Ectodermal cell (in vitro differentiated cells): ENCODE data around the gene FLOT1.
"Not testable (repeated sequence)": the region's sequence is repeated elsewhere in the genome, so short reads cannot be mapped to it uniquely, and the experiment has no call there.

Experiments
- H3K27ac ChIP-seq: 2 replicates; pipeline ENCODE4 v1.7.0; 2013; ENCODE audit warnings: mild to moderate bottlenecking, low read depth, low read length; ENCODE audit not compliant: insufficient read depth, poor library complexity, severe bottlenecking
- H3K27me3 ChIP-seq: 2 replicates; pipeline ENCODE4 v1.7.0; 2013; ENCODE audit warnings: mild to moderate bottlenecking, low read length; ENCODE audit not compliant: insufficient read depth, control insufficient read depth, poor library complexity, severe bottlenecking
- H3K36me3 ChIP-seq: one replicate; pipeline ENCODE4 v1.7.0; 2013; ENCODE audit warnings: low read length; ENCODE audit not compliant: control insufficient read depth, insufficient read depth
- H3K4me1 ChIP-seq: one replicate; pipeline ENCODE4 v1.7.0; 2013; ENCODE audit warnings: low read length; ENCODE audit not compliant: control insufficient read depth, insufficient read depth
- H3K4me3 ChIP-seq: 2 replicates; pipeline ENCODE4 v1.7.0; 2013; ENCODE audit warnings: low read depth, low read length, control low read depth; ENCODE audit not compliant: insufficient read depth
- H3K9me3 ChIP-seq: 2 replicates; pipeline ENCODE4 v1.7.0; 2013; ENCODE audit warnings: mild to moderate bottlenecking, low read length, moderate library complexity; ENCODE audit not compliant: control insufficient read depth
- WGBS, 2 experiments: methylation state at CpG; one replicate each; pipeline ENCODE4 v1.1.7; 2013; ENCODE audit warnings: missing lambda C conversion rate in 2 of 2; 5-methylcytosine and 5-hydroxymethylcytosine counted together

The FLOT1 gene

GRCh38 chr6:30722280-30723112 lies 20.0 kb downstream of the FLOT1 start:
- H3K9me3 ChIP-seq = no peaks in the 10 kb centered on the region
- H3K27ac ChIP-seq = peak overlapping the region; percentile 22
- peaks cover 20% of the 10 kb centered on the region for H3K4me1 ChIP-seq
- WGBS, 2 experiments = 23 to 26% methylated on average over 27 of the region's 27 CpGs
- no peaks in the 10 kb centered on the region for H3K27me3 ChIP-seq
- peaks cover 25% of the 10 kb centered on the region for H3K36me3 ChIP-seq
- H3K4me3 ChIP-seq = peak overlapping the region; percentile 100

- Histone ChIP-seq H3K36me3 (peaks cover 25% of the 10 kb centered on the region), H3K4me1 (peaks cover 20% of the 10 kb centered on the region), H3K4me3 (peak overlapping the region; percentile 100)
- not testable (repeated sequence) for H3K27ac ChIP-seq, H3K27me3 ChIP-seq, H3K9me3 ChIP-seq
- 5 to 6% methylated on average over 10 of the region's 10 CpGs for WGBS, 2 experiments
These were observed 20.5 kb downstream of the FLOT1 start for GRCh38 chr6:30722025-30722279.

GRCh38 chr6:30721198-30722024 lies 21.1 kb downstream of the FLOT1 start:
- Histone ChIP-seq H3K36me3 (peaks cover 25% of the 10 kb centered on the region), H3K9me3 (no peaks in the 10 kb centered on the region), H3K4me3 (peak overlapping the region; percentile 100), H3K4me1 (peaks cover 23% of the 10 kb centered on the region), H3K27ac (peak overlapping the region; percentile 98), H3K27me3 (no peaks in the 10 kb centered on the region)
- 0 to 1% methylated on average over 71 of the region's 71 CpGs for WGBS, 2 experiments

- 0 to 1% methylated on average over 29 of the region's 29 CpGs for WGBS, 2 experiments
- Histone ChIP-seq H3K9me3 (no peaks in the 10 kb centered on the region), H3K4me3 (peak overlapping the region; percentile 100), H3K36me3 (peaks cover 25% of the 10 kb centered on the region), H3K4me1 (peaks cover 25% of the 10 kb centered on the region), H3K27me3 (no peaks in the 10 kb centered on the region), H3K27ac (peak overlapping the region; percentile 98)
These were observed 21.7 kb downstream of the FLOT1 start for GRCh38 chr6:30720738-30721197.

- peak within 1 kb of the TSS; percentile 98 for H3K27ac ChIP-seq
- H3K27me3 ChIP-seq = no peaks in the 10 kb centered on the region
- WGBS, 2 experiments = 0% methylated on average over 37 to 38 of the region's 38 CpGs
- H3K9me3 ChIP-seq = no peaks in the 10 kb centered on the region
- H3K4me3 ChIP-seq = peak within 1 kb of the TSS; percentile 100
- H3K4me1 ChIP-seq = peaks cover 25% of the 10 kb centered on the region
- peaks cover 23% of the 10 kb centered on the region for H3K36me3 ChIP-seq
These were observed 22.4 kb downstream of the FLOT1 start, which contains the start of gene TUBB for GRCh38 chr6:30719791-30720737. Gene TUBB (plus strand): TSS chr6:30720352. CDS start chr6:30720507, 155 bp downstream.

GRCh38 chr6:30719356-30719755 lies 23.1 kb downstream of the FLOT1 start:
- 4 to 5% methylated on average over 8 of the region's 8 CpGs for WGBS, 2 experiments
- no peaks in the 10 kb centered on the region for H3K9me3 ChIP-seq
- H3K4me3 ChIP-seq = peak overlapping the region; percentile 100
- H3K4me1 ChIP-seq = peaks cover 25% of the 10 kb centered on the region
- H3K27ac ChIP-seq = peak overlapping the region; percentile 93
- H3K36me3 ChIP-seq = peaks cover 20% of the 10 kb centered on the region
- H3K27me3 ChIP-seq = no peaks in the 10 kb centered on the region

GRCh38 chr6:30717845-30718720 lies 24.4 kb downstream of the FLOT1 start:
- Histone ChIP-seq H3K36me3 (peaks cover 21% of the 10 kb centered on the region), H3K4me3 (peak overlapping the region; percentile 80)
- WGBS, 2 experiments = 86 to 88% methylated on average over 35 to 36 of the region's 37 CpGs

GRCh38 chr6:30717129-30717844 lies 25.2 kb downstream of the FLOT1 start, which contains the start of gene MDC1:
Gene MDC1 (minus strand): TSS chr6:30717281. CDS start chr6:30715175, 2,106 bp downstream.
- peak within 1 kb of the TSS; percentile 92 for H3K27ac ChIP-seq
- H3K27me3 ChIP-seq = no peaks in the 10 kb centered on the region
- H3K9me3 ChIP-seq = no peaks in the 10 kb centered on the region
- peaks cover 13% of the 10 kb centered on the region for H3K4me1 ChIP-seq
- peak within 1 kb of the TSS; percentile 80 for H3K4me3 ChIP-seq
- 0% methylated on average over 48 of the region's 48 CpGs for WGBS, 2 experiments
- peaks cover 24% of the 10 kb centered on the region for H3K36me3 ChIP-seq

More at GRCh38 chr6:30717845-30718720, 24.4 kb downstream of the FLOT1 start:
- Histone ChIP-seq H3K4me1 (peaks cover 17% of the 10 kb centered on the region), H3K27ac (peak overlapping the region; percentile 92)
- not testable (repeated sequence) for H3K27me3 ChIP-seq, H3K9me3 ChIP-seq

- peak overlapping the region; percentile 80 for H3K4me3 ChIP-seq
- peaks cover 29% of the 10 kb centered on the region for H3K36me3 ChIP-seq
- no peaks in the 10 kb centered on the region for H3K9me3 ChIP-seq
- WGBS, 2 experiments = 1 to 2% methylated on average over 8 of the region's 8 CpGs
- no peaks in the 10 kb centered on the region for H3K27me3 ChIP-seq
- H3K27ac ChIP-seq = peak overlapping the region; percentile 71
- peaks cover 13% of the 10 kb centered on the region for H3K4me1 ChIP-seq
These were observed 25.7 kb downstream of the FLOT1 start for GRCh38 chr6:30716879-30717128.
